Neural cell (in vitro differentiated cells): ENCODE results near the gene CIB4. TPM values are rescaled to one million over a fixed set of nuclear protein-coding genes. Genes with fewer than 3 reads are reported as not detected.

ENCODE experiments used
- H2AFZ ChIP-seq: fragments of 200-600, 300-800 bp; sonication (generic), shearing (Covaris generic); 2 replicates; pipeline ENCODE4 v1.6.0; 2014; ENCODE audit warnings: low read depth, mild to moderate bottlenecking, antibody characterized with exemption, low read length, moderate library complexity
- H3F3A ChIP-seq: fragments of 200-600 bp; shearing (Covaris generic); 2 replicates; pipeline ENCODE4 v1.6.1; 2016; ENCODE audit warnings: mild to moderate bottlenecking, moderate library complexity, mixed read lengths, antibody characterized with exemption, low read length; ENCODE audit not compliant: insufficient read depth, poor library complexity, severe bottlenecking
- H3K27ac ChIP-seq: fragments of 200-600, 300-800 bp; sonication (generic), shearing (Covaris generic); 2 replicates; pipeline ENCODE4 v1.5.1; 2014; ENCODE audit warnings: mild to moderate bottlenecking, low read length, moderate library complexity
- H3K27me3 ChIP-seq: fragments of 300-800, 200-600 bp; sonication (generic), shearing (Covaris generic); 2 replicates; pipeline ENCODE4 v1.6.0; 2014; ENCODE audit warnings: mild to moderate bottlenecking, low read depth, low read length, moderate library complexity; ENCODE audit not compliant: insufficient read depth
- H3K36me3 ChIP-seq: fragments of 300-800, 200-600 bp; sonication (generic), shearing (Covaris generic); 2 replicates; pipeline ENCODE4 v1.5.1; 2014; ENCODE audit warnings: mild to moderate bottlenecking, antibody characterized with exemption, low read length, moderate library complexity; ENCODE audit not compliant: insufficient read depth
- H3K4me2 ChIP-seq: fragments of 300-800, 200-600 bp; sonication (generic), shearing (Covaris generic); 2 replicates; pipeline ENCODE4 v1.6.0; 2014; ENCODE audit warnings: mild to moderate bottlenecking, low read length
- H3K4me3 ChIP-seq: fragments of 300-800, 200-600 bp; sonication (generic), shearing (Covaris generic); 2 replicates; pipeline ENCODE4 v1.5.1; 2014; ENCODE audit warnings: mild to moderate bottlenecking, low read length, moderate library complexity
- H3K79me2 ChIP-seq: fragments of 200-600 bp; shearing (Covaris generic); replicated peaks from 2 replicates; pipeline ENCODE4 v1.6.0; 2014; ENCODE audit warnings: mild to moderate bottlenecking, low read length, moderate library complexity; ENCODE audit not compliant: insufficient read depth
- H3K9ac ChIP-seq: fragments of 300-800, 200-600 bp; sonication (generic), shearing (Covaris generic); 2 replicates; pipeline ENCODE4 v1.6.1; 2016; ENCODE audit warnings: mild to moderate bottlenecking, low read length, mixed read lengths
- H3K9me2 ChIP-seq: fragments of 200-600 bp; shearing (Covaris generic); 2 replicates; pipeline ENCODE4 v1.6.1; 2016; ENCODE audit warnings: mild to moderate bottlenecking, low read length, mixed read lengths; ENCODE audit not compliant: insufficient read depth
- H3K9me3 ChIP-seq: fragments of 200-600, 300-800 bp; sonication (generic), shearing (Covaris generic); 2 replicates; pipeline ENCODE4 v1.6.1; 2016; ENCODE audit warnings: mild to moderate bottlenecking, mixed run types, low read length, moderate library complexity, mixed read lengths
- H4K20me1 ChIP-seq: fragments of 200-600 bp; shearing (Covaris generic); 2 replicates; pipeline ENCODE4 v1.6.1; 2016; ENCODE audit warnings: mild to moderate bottlenecking, mixed run types; ENCODE audit not compliant: insufficient read depth
- CTCF ChIP-seq: fragments of 450-650 bp; IDR thresholded peaks from 2 replicates; pipeline ENCODE4 v1.5.1; 2014; ENCODE audit warnings: antibody characterized with exemption, mild to moderate bottlenecking, moderate library complexity; ENCODE audit not compliant: poor library complexity, severe bottlenecking
- EP300 ChIP-seq: fragments of 450-650 bp; conservative IDR thresholded peaks from 2 replicates; pipeline ENCODE4 v1.6.1; 2014; ENCODE audit warnings: antibody characterized with exemption, mild to moderate bottlenecking, moderate library complexity; ENCODE audit not compliant: poor library complexity, severe bottlenecking
- EZH2 ChIP-seq: fragments of 200-600, 300-800 bp; shearing (Covaris generic), sonication (generic); IDR thresholded peaks from 2 replicates; pipeline ENCODE4 v1.6.1; 2014; ENCODE audit warnings: antibody characterized with exemption, low read length, borderline replicate concordance, mild to moderate bottlenecking; ENCODE audit not compliant: insufficient read depth, poor library complexity, severe bottlenecking
- MXI1 ChIP-seq: fragments of 450-650 bp; conservative IDR thresholded peaks from 2 replicates; pipeline ENCODE4 v1.6.1; 2014; ENCODE audit warnings: antibody characterized with exemption, mild to moderate bottlenecking; ENCODE audit not compliant: poor library complexity, severe bottlenecking
- POLR2AphosphoS5 ChIP-seq: IDR thresholded peaks from 2 replicates; pipeline ENCODE4 v1.6.1; 2012
- RAD21 ChIP-seq: fragments of 450-650 bp; conservative IDR thresholded peaks from 2 replicates; pipeline ENCODE4 v1.6.1; 2014; ENCODE audit warnings: antibody characterized with exemption, mild to moderate bottlenecking, moderate library complexity
- REST ChIP-seq: IDR thresholded peaks from 2 replicates; pipeline ENCODE4 v1.6.1; 2012; ENCODE audit warnings: borderline replicate concordance
- SMC3 ChIP-seq: fragments of 450-650 bp; conservative IDR thresholded peaks from 2 replicates; pipeline ENCODE4 v1.6.1; 2014; ENCODE audit warnings: antibody characterized with exemption, mild to moderate bottlenecking, moderate library complexity; ENCODE audit not compliant: poor library complexity
- TAF1 ChIP-seq: IDR thresholded peaks from 2 replicates; pipeline ENCODE4 v1.6.1; 2012; ENCODE audit warnings: low read depth
- polyA plus RNA-seq: library from polyadenylated mRNA; depleted of rRNA; stranded (reverse); fragments of >200 nt; gene quantifications from 2 replicates; pipeline ENCODE4 v1.2.3, GENCODE V29; 2014

Gene CIB4
- polyA plus RNA-seq, 1 donor from 2014 or later = not detected

GRCh38 chr2:26670171-26670570, 29.0 kb upstream of the CIB4 start:
- no peaks in the 10 kb centered on the region for H3F3A ChIP-seq
- H3K4me3 ChIP-seq = no peak overlapping the region
- H3K36me3 ChIP-seq = no peaks in the 10 kb centered on the region
- no peak overlapping the region for H3K27ac ChIP-seq
- no peaks in the 10 kb centered on the region for H3K9me3 ChIP-seq
- H2AFZ ChIP-seq = no peak overlapping the region
- H3K27me3 ChIP-seq = no peaks in the 10 kb centered on the region
- H3K9ac ChIP-seq = no peak overlapping the region
- no peaks in the 10 kb centered on the region for H4K20me1 ChIP-seq
- TF ChIP-seq REST = no peak
- no peak for TF ChIP-seq POLR2AphosphoS5
- TF ChIP-seq SMC3 = no peak
- no peak for TF ChIP-seq RAD21
- TF ChIP-seq EP300 = no peak
- no peak for TF ChIP-seq EZH2
- TF ChIP-seq TAF1 = no peak
- TF ChIP-seq CTCF = no peak
- no peak for TF ChIP-seq MXI1
- H3K9me2 ChIP-seq = no peaks in the 10 kb centered on the region
- no peaks in the 10 kb centered on the region for H3K79me2 ChIP-seq
- no peak overlapping the region for H3K4me2 ChIP-seq

- TF ChIP-seq RAD21 (no peak), REST (no peak), EZH2 (no peak), SMC3 (no peak), MXI1 (no peak), EP300 (no peak), CTCF (no peak), TAF1 (no peak)
- Histone ChIP-seq H3K4me2 (no peak overlapping the region), H3K4me3 (no peak overlapping the region), H3K27ac (no peak overlapping the region), H3K27me3 (no peaks in the 10 kb centered on the region), H3K9ac (no peak overlapping the region), H3K9me2 (no peaks in the 10 kb centered on the region), H4K20me1 (no peaks in the 10 kb centered on the region), H2AFZ (no peak overlapping the region), H3F3A (no peaks in the 10 kb centered on the region), H3K36me3 (no peaks in the 10 kb centered on the region), H3K79me2 (no peaks in the 10 kb centered on the region), H3K9me3 (no peaks in the 10 kb centered on the region)
These were observed 27.9 kb upstream of the CIB4 start for GRCh38 chr2:26668856-26669750.
